GM19467 (cell line): ENCODE measurements around the gene SIGLECL1.

Experiments
- ATAC-seq: cut with Tn5 transposase; IDR thresholded peaks from one replicate; pipeline ENCODE4 v1.9.1; 2021; ENCODE audit warnings: mild to moderate bottlenecking, moderate library complexity; ENCODE audit not compliant: unreplicated experiment

SIGLECL1 gene

GRCh38 chr19:51252306-51253079 lies 1.6 kb downstream of the SIGLECL1 start:
- ATAC-seq = no peak

- no peak for ATAC-seq
Measured at GRCh38 chr19:51253088-51253806, 2.4 kb downstream of the SIGLECL1 start.

DNA sequence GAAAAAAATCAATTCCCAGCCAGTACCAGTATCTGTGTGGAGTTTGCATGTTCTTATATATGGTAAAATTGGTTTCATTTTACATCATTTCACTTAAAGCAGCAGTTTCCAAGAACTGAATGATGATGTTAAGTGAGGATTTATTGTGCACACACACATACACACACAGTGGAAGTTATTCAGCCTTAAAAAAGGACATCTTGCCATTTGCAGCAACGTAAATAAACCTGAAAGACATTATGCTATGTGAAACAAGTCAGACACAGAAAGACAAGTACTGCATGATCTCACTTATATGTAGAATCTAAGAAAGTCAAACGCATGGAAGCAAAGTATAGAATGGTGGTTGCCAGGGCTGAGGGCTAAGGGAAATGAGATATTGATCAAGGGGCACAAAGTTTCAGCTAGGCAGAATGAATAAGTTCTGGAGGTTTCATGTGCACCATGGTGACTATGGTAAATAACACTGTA lies 5.3 kb downstream of the SIGLECL1 start:
- no peak for ATAC-seq

DNA sequence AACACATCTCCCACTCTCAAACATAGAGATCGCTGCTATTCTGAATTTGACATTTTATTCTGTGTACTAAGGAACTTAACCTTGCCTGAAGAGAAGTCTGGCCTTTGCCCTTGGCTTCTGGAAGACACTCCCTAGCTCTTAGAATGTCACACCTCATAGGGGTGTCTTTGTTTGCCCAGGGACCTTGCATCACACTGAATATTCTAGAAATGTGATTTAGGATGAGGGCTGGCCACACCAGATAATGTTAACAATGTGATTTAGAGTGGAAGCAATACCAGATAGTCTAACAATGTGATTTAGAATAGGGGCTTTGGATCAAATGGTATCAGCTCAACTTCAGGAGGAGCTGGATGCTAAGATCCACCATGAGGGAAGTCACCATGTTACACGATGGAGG lies 6.6 kb downstream of the SIGLECL1 start:
- ATAC-seq = no peak

DNA sequence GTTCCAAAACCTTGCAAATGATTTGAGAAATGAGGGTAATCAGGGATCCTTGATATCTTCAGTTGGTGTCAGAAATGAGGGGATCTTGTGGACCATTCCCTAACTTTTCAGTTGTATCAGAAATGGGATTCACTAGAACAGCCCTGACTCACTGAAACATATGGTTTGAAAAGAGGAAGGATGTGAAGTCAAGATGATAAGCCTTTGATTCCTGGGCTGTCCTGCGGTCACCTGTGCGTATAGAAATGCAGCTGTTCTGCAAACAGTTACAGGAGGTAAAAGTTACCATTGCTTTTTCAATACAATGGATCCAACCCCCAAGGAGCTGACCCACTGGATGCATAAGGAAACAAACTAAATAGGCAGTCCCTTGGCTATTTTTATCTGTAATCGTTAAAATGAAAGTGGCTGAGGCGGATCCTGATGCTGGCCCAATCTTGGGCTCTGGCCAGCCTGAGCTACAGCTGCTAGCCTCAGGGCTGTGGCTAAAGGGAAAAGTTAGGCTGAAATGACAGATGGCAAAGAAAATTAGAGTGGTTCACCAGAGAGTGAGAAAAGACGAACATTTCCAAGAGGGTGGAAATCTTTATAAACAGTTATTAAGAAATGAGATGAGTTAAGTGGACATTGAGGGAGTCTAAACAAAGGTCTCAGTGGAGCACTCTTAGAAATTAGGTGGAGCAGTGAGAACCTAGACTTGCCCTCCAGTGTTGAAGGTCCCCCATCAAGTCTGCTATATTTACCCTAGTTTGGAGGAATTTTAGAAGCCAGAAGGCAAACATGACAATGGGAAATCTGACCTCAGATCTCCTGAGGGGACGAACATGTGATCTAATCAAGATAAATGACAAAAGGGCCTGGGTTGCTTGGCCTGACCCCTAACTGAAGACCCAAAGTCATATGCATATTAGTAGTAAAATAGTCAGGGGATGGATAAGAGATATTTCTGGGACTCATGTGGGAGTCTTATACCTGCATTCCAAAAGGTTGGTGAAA lies 7.6 kb downstream of the SIGLECL1 start:
- ATAC-seq = no peak

DNA sequence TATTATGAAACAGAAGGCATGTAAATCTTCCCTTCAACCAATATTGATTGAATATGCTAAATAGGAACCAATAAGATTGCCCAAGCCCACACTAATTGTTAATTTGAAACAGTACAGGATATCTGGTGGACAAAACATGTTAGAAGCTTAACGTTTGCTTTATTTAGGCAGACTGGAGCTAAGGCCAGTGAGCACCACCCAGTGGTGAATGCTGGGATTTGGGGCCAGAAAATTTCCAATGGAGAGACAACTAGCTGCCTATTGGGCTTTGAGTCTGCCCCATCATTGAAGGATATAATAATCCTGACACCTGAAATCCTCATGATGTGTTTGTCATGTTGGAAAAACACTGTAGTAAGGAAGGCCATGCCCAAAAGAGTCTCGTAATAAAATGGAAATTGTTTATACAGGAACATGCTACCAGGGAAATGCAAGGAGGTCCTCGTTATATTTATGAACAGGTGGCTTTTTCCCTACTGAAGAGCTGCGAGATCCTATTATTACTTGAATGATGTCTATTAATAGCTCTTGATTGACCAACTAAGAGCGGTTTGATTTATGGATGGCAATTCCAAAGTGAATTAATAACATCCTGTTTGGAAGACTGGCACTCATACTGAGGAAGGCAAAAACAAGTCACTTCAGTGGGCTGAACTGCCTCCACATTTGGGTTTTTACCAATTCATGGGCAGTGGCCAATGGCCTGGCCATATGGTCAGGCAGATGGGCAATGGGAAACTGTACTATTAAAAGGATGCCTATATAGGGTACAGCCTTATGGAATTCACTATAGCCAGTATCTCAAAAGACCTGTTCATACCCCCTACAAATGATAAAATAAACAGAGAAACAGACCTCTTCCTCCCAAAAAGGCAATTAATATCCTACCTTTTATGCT lies 8.7 kb downstream of the SIGLECL1 start:
- ATAC-seq = no peak

GRCh38 chr19:51263808-51264207 lies 12.9 kb downstream of the SIGLECL1 start:
- no peak for ATAC-seq

GRCh38 chr19:51271067-51271466 lies 20.2 kb downstream of the SIGLECL1 start:
- no peak for ATAC-seq

- no peak for ATAC-seq
Measured at GRCh38 chr19:51272183-51272810, 21.4 kb downstream of the SIGLECL1 start.

DNA sequence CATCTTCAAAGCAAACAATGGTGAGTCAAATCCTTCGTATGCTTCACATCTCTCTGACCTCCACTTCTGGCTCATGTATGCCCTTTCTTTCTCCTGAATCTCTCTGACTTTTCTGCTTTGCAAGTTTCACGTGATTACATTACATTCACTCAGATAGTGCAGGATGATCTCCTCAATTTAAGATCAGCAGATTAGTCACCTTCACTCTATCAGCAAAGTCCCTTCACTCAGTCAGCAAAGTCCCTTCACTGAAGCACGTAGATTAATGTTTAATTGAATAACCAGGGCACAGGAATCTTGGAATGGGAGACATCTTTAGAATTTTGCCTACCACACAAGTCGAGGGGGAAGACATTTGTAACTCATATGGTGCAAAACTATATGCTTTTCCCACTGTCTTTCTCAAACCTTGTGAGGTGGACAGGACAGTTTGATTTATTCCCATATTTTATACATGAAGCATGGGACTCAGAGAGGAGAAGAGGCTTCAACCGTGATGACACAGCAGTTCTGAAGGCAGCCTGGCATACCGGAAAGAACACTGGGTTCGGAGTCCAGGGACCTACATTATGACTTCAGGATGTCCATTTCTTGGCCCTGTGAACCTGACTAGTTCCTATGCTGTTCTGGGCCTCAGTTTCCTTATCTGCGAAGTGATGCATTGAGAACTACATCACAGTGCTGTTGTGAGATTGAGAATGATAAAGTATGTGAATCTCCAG lies 23.3 kb downstream of the SIGLECL1 start:
- no peak for ATAC-seq

- ATAC-seq = no peak
Measured at GRCh38 chr19:51277112-51277511, 26.2 kb downstream of the SIGLECL1 start.

DNA sequence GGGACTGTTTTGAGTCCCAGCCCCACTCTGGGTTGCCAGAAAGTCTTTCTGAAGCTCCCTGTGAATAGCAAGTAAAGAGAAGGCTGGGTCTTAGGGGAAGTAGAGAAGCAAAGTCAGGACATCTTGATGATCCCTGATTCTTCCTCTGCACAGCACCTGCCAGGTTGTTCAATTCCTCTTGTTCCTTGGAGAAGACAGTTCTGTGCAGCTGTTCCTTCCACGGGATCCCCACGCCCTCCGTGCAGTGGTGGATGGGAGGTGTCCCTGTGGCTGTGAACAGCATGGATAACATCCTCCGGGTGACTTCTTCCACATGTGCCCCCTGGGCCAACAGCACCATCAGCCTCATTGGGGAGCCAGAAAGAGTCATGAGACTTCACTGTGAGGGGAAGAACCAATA lies 31.5 kb downstream of the SIGLECL1 start:
- ATAC-seq = no peak

GRCh38 chr19:51285682-51286081 lies 34.8 kb downstream of the SIGLECL1 start:
- ATAC-seq = no peak

GRCh38 chr19:51289635-51290034 lies 38.8 kb downstream of the SIGLECL1 start:
- ATAC-seq = no peak

- ATAC-seq = no peak
Measured at GRCh38 chr19:51292971-51293370, 42.1 kb downstream of the SIGLECL1 start.

DNA sequence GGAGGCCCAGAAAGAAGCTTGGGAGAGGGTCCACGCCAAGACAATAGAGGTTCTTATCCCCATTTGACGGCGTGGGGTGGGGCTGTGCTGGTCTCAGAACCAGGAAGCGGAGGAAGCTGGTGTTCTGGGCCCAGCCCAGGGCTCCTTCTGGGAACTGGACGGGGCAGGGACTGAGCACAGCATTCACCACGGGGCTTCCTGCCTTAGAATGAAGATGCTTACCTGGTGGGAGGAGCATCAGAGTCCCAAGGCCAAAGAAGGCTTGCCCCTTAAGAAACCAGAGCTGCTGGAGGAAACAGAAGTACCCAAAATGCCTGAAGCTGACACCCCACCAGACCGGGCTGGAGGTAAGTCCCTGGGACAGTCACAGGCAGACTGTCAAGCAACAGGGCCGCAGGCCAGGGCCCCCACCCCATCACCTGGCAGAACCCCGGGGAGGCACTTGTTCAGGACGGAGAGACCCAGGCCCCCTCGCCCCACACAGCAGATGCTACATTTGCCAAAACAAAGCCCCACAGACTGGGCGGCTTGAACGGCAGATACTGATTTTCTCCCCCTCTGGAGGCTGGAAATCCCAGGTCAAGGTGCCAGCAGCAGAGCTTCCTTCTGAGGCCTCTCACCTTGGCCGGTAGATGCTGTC lies 42.8 kb downstream of the SIGLECL1 start:
- no peak for ATAC-seq

DNA sequence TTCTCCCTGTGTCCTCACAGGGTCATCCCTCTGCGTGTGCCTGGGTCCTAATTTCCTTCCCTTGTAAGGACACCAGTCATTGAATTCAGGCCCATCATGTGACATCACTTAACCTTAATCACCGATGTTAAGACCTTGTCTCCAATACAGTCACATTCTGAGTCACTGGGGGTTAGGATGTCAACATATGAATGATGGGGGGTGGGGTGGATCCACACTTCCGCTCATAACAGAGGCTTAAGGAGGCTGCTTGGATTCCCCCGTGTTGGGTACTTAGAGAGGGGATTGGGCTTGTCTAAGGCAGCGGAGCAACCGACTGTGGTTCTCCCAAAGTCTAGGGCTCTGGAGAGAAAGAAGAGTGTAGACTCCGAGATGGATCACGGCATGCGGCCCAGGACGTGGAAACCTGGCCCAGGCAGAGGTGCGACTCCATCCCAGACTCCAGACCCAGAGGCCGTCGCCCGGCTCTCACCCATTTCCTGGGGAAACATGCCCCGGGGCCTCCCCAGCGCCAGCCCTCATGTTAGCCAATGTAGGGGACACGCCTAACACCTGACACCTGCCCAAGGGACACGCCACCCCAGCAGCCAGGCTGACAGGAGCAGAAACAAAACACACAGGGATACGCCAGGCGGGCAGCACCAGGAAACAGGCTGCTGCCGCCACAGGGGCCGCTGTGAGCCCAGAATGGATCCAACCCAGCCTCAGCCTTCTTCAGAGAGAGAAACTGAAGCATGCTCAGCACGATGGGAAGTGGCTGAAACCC lies 43.5 kb downstream of the SIGLECL1 start:
- ATAC-seq = no peak

DNA sequence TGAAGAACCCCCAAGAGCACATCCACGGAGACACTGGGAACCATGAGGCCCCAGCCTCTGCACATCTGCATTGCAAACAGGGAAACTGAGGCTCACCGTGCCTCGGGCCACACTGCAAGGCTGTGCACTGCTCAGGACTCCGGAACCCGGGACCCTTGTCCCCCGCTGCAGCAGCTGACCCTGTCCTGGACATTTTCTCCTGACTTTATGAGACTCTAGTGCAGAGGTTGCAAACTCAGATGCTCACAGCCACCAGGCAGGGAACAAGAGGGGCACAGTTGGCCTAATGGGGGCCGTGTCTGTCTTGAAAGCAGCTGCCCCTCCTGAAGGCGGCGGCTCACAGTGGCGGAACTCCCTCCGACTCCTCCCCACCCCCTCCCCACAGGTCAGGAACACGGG lies 44.1 kb downstream of the SIGLECL1 start:
- ATAC-seq = no peak
